ENCODE data around the gene XCL2. TPM values are rescaled to one million over a fixed set of nuclear protein-coding genes. Genes with fewer than 3 reads are reported as not detected.
"Not testable (repeated sequence)": the region's sequence is repeated elsewhere in the genome, so short reads cannot be mapped to it uniquely, and the experiment has no call there.

The XCL2 gene
- total and polyA plus RNA-seq, 4 donors = 0.23 to 0.92 (median 0.55) TPM

GRCh38 chr1:168583571-168583970 lies 39.8 kb upstream of the XCL2 start:
- no peaks in the 10 kb centered on the region for H3K36me3 ChIP-seq (ENCODE audit: control insufficient read depth in 4 of 4, insufficient read depth in 3 of 4, low read depth in 1 of 4, low read length in 3 of 4)

GRCh38 chr1:168582688-168583336 lies 39.0 kb upstream of the XCL2 start:
- H3K9me3 ChIP-seq (ENCODE audit: control insufficient read depth in 4 of 4, low read length in 3 of 4) = no peaks in the 10 kb centered on the region
- no peak overlapping the region for H3K9ac ChIP-seq (ENCODE audit: low read depth in 1 of 2, low read length in 2 of 2)
- H3K4me1 ChIP-seq (ENCODE audit: control insufficient read depth in 4 of 4, insufficient read depth in 4 of 4, low read length in 3 of 4) = no peaks in the 10 kb centered on the region
- H3K4me3 ChIP-seq (ENCODE audit: low read depth in 1 of 3, low read length in 3 of 3) = no peak overlapping the region
- no peak overlapping the region for H3K27ac ChIP-seq (ENCODE audit: low read depth in 1 of 2, low read length in 2 of 2)
- no peak for DNase-seq (ENCODE audit: low spot score)
- WGBS = 65% methylated on average over 6 of the region's 6 CpGs
- H3K27me3 ChIP-seq (ENCODE audit: control insufficient read depth in 4 of 4, insufficient read depth in 4 of 4, low read length in 3 of 4) = no peaks in the 10 kb centered on the region
- TF ChIP-seq HNF4G (IDR thresholded peaks at IDR 0.05) (no peak), EGR1 (IDR thresholded peaks at IDR 0.05; ENCODE audit: low read depth in 2 of 2) (no peak), RAD21 (IDR thresholded peaks at IDR 0.05) (no peak), FOXA1 (IDR thresholded peaks at IDR 0.05) (no peak), ZBTB33 (IDR thresholded peaks at IDR 0.05) (no peak), CTCF (IDR thresholded peaks at IDR 0.05; ENCODE audit: low read depth, low read length, missing input control) (no peak)
- no peaks in the 10 kb centered on the region for H3K36me3 ChIP-seq (ENCODE audit: control insufficient read depth in 4 of 4, insufficient read depth in 3 of 4, low read depth in 1 of 4, low read length in 3 of 4)

More at GRCh38 chr1:168583571-168583970, 39.8 kb upstream of the XCL2 start:
- no peak overlapping the region for H3K27ac ChIP-seq (ENCODE audit: low read depth in 1 of 2, low read length in 2 of 2)
- no peak overlapping the region for H3K4me3 ChIP-seq (ENCODE audit: low read depth in 1 of 3, low read length in 3 of 3)
- H3K9me3 ChIP-seq (ENCODE audit: control insufficient read depth in 4 of 4, low read length in 3 of 4) = no peaks in the 10 kb centered on the region
- WGBS = 91% methylated on average over 6 of the region's 6 CpGs
- TF ChIP-seq RXRA (IDR thresholded peaks at IDR 0.05) = no peak
- no peaks in the 10 kb centered on the region for H3K4me1 ChIP-seq (ENCODE audit: control insufficient read depth in 4 of 4, insufficient read depth in 4 of 4, low read length in 3 of 4)
- H3K9ac ChIP-seq (ENCODE audit: low read depth in 1 of 2, low read length in 2 of 2) = no peak overlapping the region
- no peaks in the 10 kb centered on the region for H3K27me3 ChIP-seq (ENCODE audit: control insufficient read depth in 4 of 4, insufficient read depth in 4 of 4, low read length in 3 of 4)
- DNase-seq (ENCODE audit: low spot score) = no peak

- H3K27me3 ChIP-seq (ENCODE audit: control insufficient read depth in 4 of 4, insufficient read depth in 4 of 4, low read length in 3 of 4) = no peaks in the 10 kb centered on the region
- H3K4me3 ChIP-seq (ENCODE audit: low read depth in 1 of 3, low read length in 3 of 3) = no peak overlapping the region
- TF ChIP-seq SP1 (IDR thresholded peaks at IDR 0.05) (no peak), EGR1 (IDR thresholded peaks at IDR 0.05; ENCODE audit: low read depth in 2 of 2) (no peak), GABPA (IDR thresholded peaks at IDR 0.05 in 1 of 2, conservative IDR thresholded peaks at IDR 0.05 in 1 of 2) (no peak), ZBTB33 (IDR thresholded peaks at IDR 0.05) (no peak), NR2F2 (IDR thresholded peaks at IDR 0.05) (no peak), MAX (IDR thresholded peaks at IDR 0.05) (no peak), RAD21 (IDR thresholded peaks at IDR 0.05) (no peak), YY1 (IDR thresholded peaks at IDR 0.05) (no peak), FOXA1 (IDR thresholded peaks at IDR 0.05) (no peak), HNF4A (conservative IDR thresholded peaks at IDR 0.05) (no peak)
- 89% methylated on average over 4 of the region's 4 CpGs for WGBS
- H3K9me3 ChIP-seq (ENCODE audit: control insufficient read depth in 4 of 4, low read length in 3 of 4) = no peaks in the 10 kb centered on the region
- no peak overlapping the region for H3K27ac ChIP-seq (ENCODE audit: low read depth in 1 of 2, low read length in 2 of 2)
- H3K4me1 ChIP-seq (ENCODE audit: control insufficient read depth in 4 of 4, insufficient read depth in 4 of 4, low read length in 3 of 4) = no peaks in the 10 kb centered on the region
- no peak for DNase-seq (ENCODE audit: low spot score)
- H3K9ac ChIP-seq (ENCODE audit: low read depth in 1 of 2, low read length in 2 of 2) = no peak overlapping the region
- H3K36me3 ChIP-seq (ENCODE audit: control insufficient read depth in 4 of 4, insufficient read depth in 3 of 4, low read depth in 1 of 4, low read length in 3 of 4) = no peaks in the 10 kb centered on the region
Measured at GRCh38 chr1:168581817-168582572, 38.2 kb upstream of the XCL2 start.

GRCh38 chr1:168580991-168581390 lies 37.2 kb upstream of the XCL2 start:
- H3K27ac ChIP-seq (ENCODE audit: low read depth in 1 of 2, low read length in 2 of 2); H3K27me3 ChIP-seq (ENCODE audit: control insufficient read depth in 4 of 4, insufficient read depth in 4 of 4, low read length in 3 of 4); H3K4me1 ChIP-seq (ENCODE audit: control insufficient read depth in 4 of 4, insufficient read depth in 4 of 4, low read length in 3 of 4); H3K36me3 ChIP-seq (ENCODE audit: control insufficient read depth in 4 of 4, insufficient read depth in 3 of 4, low read depth in 1 of 4, low read length in 3 of 4); H3K9ac ChIP-seq (ENCODE audit: low read depth in 1 of 2, low read length in 2 of 2); DNase-seq (ENCODE audit: low spot score); H3K4me3 ChIP-seq (ENCODE audit: low read depth in 1 of 3, low read length in 3 of 3); H3K9me3 ChIP-seq (ENCODE audit: control insufficient read depth in 4 of 4, low read length in 3 of 4): not testable (repeated sequence)
- WGBS = 83% methylated on average over 7 of the region's 7 CpGs
